H9 (cell line): Measurements from ENCODE around the gene MAJIN. TPM values are rescaled to one million over a fixed set of nuclear protein-coding genes. Genes with fewer than 3 reads are reported as not detected.

Source experiments
- DNase-seq: peaks from one replicate; pipeline ENCODE4 v3.0.0-alpha.2; 2017
- H2AFZ ChIP-seq: one replicate; pipeline ENCODE4 v1.6.1; 2013; ENCODE audit warnings: mild to moderate bottlenecking, low read length, control low read depth, moderate library complexity
- H2AK5ac ChIP-seq: 2 replicates; pipeline ENCODE4 v1.6.1; 2013; ENCODE audit warnings: low read length, control low read depth, mixed read lengths; ENCODE audit not compliant: insufficient read length
- H2BK120ac ChIP-seq: one replicate; pipeline ENCODE4 v1.6.1; 2013; ENCODE audit warnings: low read depth, mild to moderate bottlenecking, low read length, control low read depth, inconsistent platforms; ENCODE audit not compliant: poor library complexity, severe bottlenecking
- H2BK12ac ChIP-seq: 2 replicates; pipeline ENCODE4 v1.6.1; 2013; ENCODE audit warnings: low read length, control low read depth, mixed read lengths, low read depth; ENCODE audit not compliant: insufficient read length
- H2BK15ac ChIP-seq: 2 replicates; pipeline ENCODE4 v1.6.1; 2013; ENCODE audit warnings: low read depth, low read length, control low read depth
- H2BK20ac ChIP-seq: one replicate; pipeline ENCODE4 v1.6.1; 2013; ENCODE audit warnings: low read depth, mild to moderate bottlenecking, low read length, control low read depth, inconsistent platforms; ENCODE audit not compliant: poor library complexity, severe bottlenecking
- H2BK5ac ChIP-seq: 2 replicates; pipeline ENCODE4 v1.6.1; 2013; ENCODE audit warnings: low read length, control low read depth, mixed read lengths; ENCODE audit not compliant: insufficient read length
- H3K14ac ChIP-seq: 2 replicates; pipeline ENCODE4 v1.6.1; 2013; ENCODE audit warnings: low read length, control low read depth; ENCODE audit not compliant: insufficient read depth
- H3K18ac ChIP-seq: 2 replicates; pipeline ENCODE4 v1.6.1; 2013; ENCODE audit warnings: low read depth, mild to moderate bottlenecking, mixed read lengths, low read length, control low read depth; ENCODE audit not compliant: insufficient read length
- H3K23ac ChIP-seq: 2 replicates; pipeline ENCODE4 v1.6.1; 2013; ENCODE audit warnings: low read length, control low read depth, mixed read lengths, low read depth; ENCODE audit not compliant: insufficient read length
- H3K23me2 ChIP-seq: 2 replicates; pipeline ENCODE4 v1.6.1; 2013; ENCODE audit warnings: low read depth, mild to moderate bottlenecking, mixed read lengths, low read length, control low read depth; ENCODE audit not compliant: insufficient read length, poor library complexity, severe bottlenecking
- H3K27ac ChIP-seq: 2 replicates; pipeline ENCODE4 v1.5.1; 2013; ENCODE audit warnings: low read length, control low read depth, mixed read lengths, low read depth; ENCODE audit not compliant: insufficient read length
- H3K27me3 ChIP-seq: 2 replicates; pipeline ENCODE4 v1.6.1; 2013; ENCODE audit warnings: low read length, control low read depth, inconsistent platforms; ENCODE audit not compliant: insufficient read depth
- H3K4ac ChIP-seq: 2 replicates; pipeline ENCODE4 v1.6.1; 2013; ENCODE audit warnings: low read depth, mild to moderate bottlenecking, control low read depth, inconsistent platforms, low read length, moderate library complexity
- H3K4me1 ChIP-seq: 2 replicates; pipeline ENCODE4 v1.6.1; 2013; ENCODE audit warnings: low read length, control low read depth, inconsistent platforms; ENCODE audit not compliant: insufficient read depth
- H3K4me2 ChIP-seq: 2 replicates; pipeline ENCODE4 v1.6.1; 2013; ENCODE audit warnings: low read length, control low read depth, mixed read lengths; ENCODE audit not compliant: insufficient read length, insufficient read depth
- H3K56ac ChIP-seq: 2 replicates; pipeline ENCODE4 v1.6.1; 2013; ENCODE audit warnings: low read depth, mild to moderate bottlenecking, mixed read lengths, low read length, control low read depth; ENCODE audit not compliant: insufficient read length
- H3K79me1 ChIP-seq: 2 replicates; pipeline ENCODE4 v1.6.1; 2013; ENCODE audit warnings: low read depth, mild to moderate bottlenecking, moderate library complexity, low read length, control low read depth, inconsistent platforms; ENCODE audit not compliant: insufficient read depth, poor library complexity, severe bottlenecking
- H3K79me2 ChIP-seq: 2 replicates; pipeline ENCODE4 v1.6.1; 2013; ENCODE audit warnings: low read length, control low read depth, inconsistent platforms; ENCODE audit not compliant: insufficient read depth
- H3K9ac ChIP-seq: 2 replicates; pipeline ENCODE4 v1.6.1; 2013; ENCODE audit warnings: low read length, control low read depth, mixed read lengths; ENCODE audit not compliant: insufficient read length; ENCODE audit errors: extremely low read depth
- H3K9me3 ChIP-seq: one replicate; pipeline ENCODE4 v1.6.1; 2013; ENCODE audit warnings: low read depth, low read length, inconsistent platforms; ENCODE audit not compliant: control insufficient read depth
- H3T11ph ChIP-seq: one replicate; pipeline ENCODE4 v1.6.1; 2013; ENCODE audit warnings: mild to moderate bottlenecking, low read length, control low read depth, inconsistent platforms
- H4K20me1 ChIP-seq: one replicate; pipeline ENCODE4 v1.6.1; 2013; ENCODE audit not compliant: control insufficient read depth, insufficient read length, insufficient read depth
- H4K5ac ChIP-seq: 2 replicates; pipeline ENCODE4 v1.6.1; 2013; ENCODE audit warnings: low read depth, mild to moderate bottlenecking, mixed read lengths, low read length, control low read depth; ENCODE audit not compliant: insufficient read length
- H4K8ac ChIP-seq: replicated peaks from 2 replicates; pipeline ENCODE4 v1.6.1; 2013; ENCODE audit warnings: low read length, control low read depth, mixed read lengths, low read depth; ENCODE audit not compliant: insufficient read length
- H4K91ac ChIP-seq: 2 replicates; pipeline ENCODE4 v1.6.1; 2013; ENCODE audit warnings: low read depth, mild to moderate bottlenecking, moderate library complexity, mixed read lengths, low read length, control low read depth; ENCODE audit not compliant: insufficient read length
- H3K27ac Mint-ChIP-seq, 3 experiments: 2 replicates in 2 of 3; 3 replicates in 1 of 3; pipeline ENCODE4 v1.8.0; 2020 to 2021; ENCODE audit warnings: mixed read lengths in 3 of 3, mild to moderate bottlenecking in 1 of 3, moderate library complexity in 1 of 3
- H3K27me3 Mint-ChIP-seq: 2 replicates; pipeline ENCODE4 v1.8.0; 2021; ENCODE audit warnings: low read depth, mild to moderate bottlenecking, moderate library complexity, mixed read lengths
- H3K36me3 Mint-ChIP-seq, 3 experiments: 2 replicates in 2 of 3; 3 replicates in 1 of 3; pipeline ENCODE4 v1.8.0; 2020 to 2021; ENCODE audit warnings: low read depth in 3 of 3, mixed read lengths in 3 of 3; ENCODE audit not compliant: insufficient read depth in 1 of 3
- H3K4me1 Mint-ChIP-seq, 2 experiments: 2 replicates each; pipeline ENCODE4 v1.8.0; 2020; ENCODE audit warnings: mixed read lengths in 2 of 2
- H3K4me3 Mint-ChIP-seq, 2 experiments: 2 replicates in 1 of 2; 3 replicates in 1 of 2; pipeline ENCODE4 v1.8.0; 2020 to 2021; ENCODE audit warnings: mild to moderate bottlenecking in 2 of 2, mixed read lengths in 2 of 2, moderate library complexity in 1 of 2
- H3K9me3 Mint-ChIP-seq, 2 experiments: 2 replicates in 1 of 2; 3 replicates in 1 of 2; pipeline ENCODE4 v1.8.0; 2020; ENCODE audit warnings: mild to moderate bottlenecking in 2 of 2, mixed read lengths in 2 of 2, moderate library complexity in 1 of 2
- CTCF ChIP-seq: fragments of 200-600 bp; sonication (generic); conservative IDR thresholded peaks from 3 replicates; pipeline ENCODE4 v1.8.0; 2021; ENCODE audit warnings: antibody characterized with exemption, mild to moderate bottlenecking
- WGBS: extraction: QIAGEN DNeasy Blood & Tissue Kit; methylation state at CpG from one replicate; pipeline ENCODE4 v1.1.7; 2013; ENCODE audit warnings: missing lambda C conversion rate, low lambda C conversion rate, mixed read lengths; ENCODE audit not compliant: insufficient read length; ENCODE audit errors: extremely low coverage; 5-methylcytosine and 5-hydroxymethylcytosine counted together
- total RNA-seq: library from RNA; stranded (reverse); gene quantifications from 2 replicates; pipeline ENCODE4 v1.2.1, GENCODE V29; 2021

Gene MAJIN
- total RNA-seq, 1 experiment from 2014 or later, result not detected

GRCh38 chr11:64933213-64933934 is 38.5 kb downstream of the MAJIN start:
- Mint-ChIP-seq H3K4me1 (peaks cover 18 to 48% of the 10 kb centered on the region in 2 experiments), H3K36me3 (peaks cover 0 to 4% (median 0%) of the 10 kb centered on the region in 3 experiments; a peak in 2 of 7 replicates), H3K27ac (no peak overlapping the region; a peak in 1 of 7 replicates), H3K27me3 (peaks cover 7% of the 10 kb centered on the region), H3K4me3 (no peak overlapping the region), H3K9me3 (no peaks in the 10 kb centered on the region)
- Histone ChIP-seq H2BK15ac (no peak overlapping the region), H3K79me1 (no peaks in the 10 kb centered on the region), H3K4me2 (no peak overlapping the region), H3K23me2 (peaks cover 4% of the 10 kb centered on the region), H3K18ac (no peak overlapping the region), H4K8ac (no peak overlapping the region), H3K27me3 (no peaks in the 10 kb centered on the region), H2AK5ac (no peak overlapping the region), H3T11ph (no peak overlapping the region), H3K14ac (no peak overlapping the region), H2AFZ (no peak overlapping the region), H3K27ac (no peak overlapping the region), H3K9ac (no peak overlapping the region), H3K9me3 (no peaks in the 10 kb centered on the region), H4K20me1 (no peaks in the 10 kb centered on the region), H3K4ac (no peak overlapping the region), H2BK20ac (no peak overlapping the region), H2BK12ac (no peak overlapping the region), H3K79me2 (no peaks in the 10 kb centered on the region), H3K4me1 (peaks cover 7% of the 10 kb centered on the region; the same call in 1 of the 2 replicates), H2BK5ac (no peak overlapping the region), H4K5ac (no peak overlapping the region), H4K91ac (no peak overlapping the region), H3K56ac (no peak overlapping the region), H2BK120ac (no peak overlapping the region), H3K23ac (no peak overlapping the region)
- no CpG with 5 or more reads among the region's 12 CpGs for WGBS
- TF ChIP-seq CTCF, result no peak
- no peak for DNase-seq
